GM12878 (cell line): ENCODE results near the gene NPIPA1.
"Not testable (repeated sequence)": the region's sequence is repeated elsewhere in the genome, so short reads cannot be mapped to it uniquely, and the experiment has no call there.

Experiments used
- CTCF ChIP-seq, 3 experiments: IDR thresholded peaks in 2 of 3; conservative IDR thresholded peaks in 1 of 3; 2 replicates each; pipeline ENCODE4 v1.5.1; 2011; ENCODE audit warnings: low read depth in 3 of 3, low read length in 3 of 3, mild to moderate bottlenecking in 3 of 3, control low read depth in 2 of 3, moderate library complexity in 2 of 3, inconsistent platforms in 1 of 3, mixed read lengths in 1 of 3; ENCODE audit not compliant: control insufficient read depth in 2 of 3, insufficient read depth in 1 of 3; ENCODE audit errors: extremely low read depth in 1 of 3
- MXI1 ChIP-seq: fragments of 150-350 bp; IDR thresholded peaks from 2 replicates; pipeline ENCODE4 v1.6.1; 2011; ENCODE audit warnings: low read depth, mild to moderate bottlenecking, inconsistent platforms, low read length, improper control_type of control experiment

- not testable (repeated sequence) for TF ChIP-seq CTCF (IDR thresholded peaks at IDR 0.05 in 2 of 3, conservative IDR thresholded peaks at IDR 0.05 in 1 of 3; ENCODE audit: control insufficient read depth in 2 of 3, extremely low read depth in 1 of 3, insufficient read depth in 1 of 3, low read depth in 3 of 3, low read length in 3 of 3); MXI1
Observed at GRCh38 chr16:14923394-14924088, 13.7 kb upstream of the NPIPA1 start.
